HG02970 (cell line): Measurements from ENCODE around the gene TSPAN6.

Experiments
- ATAC-seq: cut with Tn5 transposase; IDR thresholded peaks from one replicate; pipeline ENCODE4 v1.9.1; 2021; ENCODE audit warnings: mild to moderate bottlenecking, moderate library complexity, moderate number of reproducible peaks; ENCODE audit not compliant: unreplicated experiment, low FRiP score

TSPAN6 gene

GRCh38 chrX:100648458-100649417, 12.1 kb upstream of the TSPAN6 start:
- ATAC-seq = no peak

DNA sequence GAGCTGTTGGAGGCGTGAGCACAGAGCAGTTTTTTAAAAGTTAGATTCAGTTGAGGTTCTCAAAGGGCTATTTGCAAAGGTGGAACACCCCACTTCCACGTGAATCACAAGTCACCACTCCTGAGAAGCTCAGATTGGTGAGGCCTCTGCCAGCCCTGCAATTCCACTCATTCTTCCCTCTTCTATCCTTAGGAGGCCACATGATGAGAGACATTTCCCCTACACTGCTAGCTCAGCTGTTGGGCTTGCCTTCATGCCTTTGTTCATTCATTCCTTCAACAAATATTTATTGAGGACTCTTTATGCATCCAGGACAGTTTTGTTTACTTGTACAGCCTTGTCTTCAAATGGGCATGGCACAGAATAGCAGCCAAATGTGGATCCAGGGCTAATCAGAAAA, 11.1 kb upstream of the TSPAN6 start:
- ATAC-seq = no peak

DNA sequence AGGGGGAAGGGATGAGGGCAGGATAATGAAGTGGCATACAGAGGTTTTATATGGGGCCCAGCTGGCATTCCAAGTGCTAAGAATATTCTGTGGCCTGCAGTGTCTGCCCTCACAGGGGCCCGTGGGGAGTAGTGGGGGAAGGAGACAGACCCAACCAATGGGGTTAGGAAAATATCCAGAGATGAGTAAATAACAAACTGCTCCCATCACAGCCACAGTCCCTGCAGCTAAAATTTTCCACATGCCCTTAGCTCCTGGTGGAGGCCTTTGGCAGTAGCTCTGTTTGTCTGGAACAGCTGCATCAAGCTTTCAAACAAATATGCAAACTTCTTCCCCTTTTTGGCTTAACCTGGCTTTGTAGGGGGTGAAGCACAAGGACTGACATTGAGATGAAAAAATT, 10.5 kb upstream of the TSPAN6 start:
- ATAC-seq = no peak

- no peak for ATAC-seq
Measured at GRCh38 chrX:100645106-100645505, 8.5 kb upstream of the TSPAN6 start.

- ATAC-seq = no peak
Measured at GRCh38 chrX:100643956-100644860, 7.6 kb upstream of the TSPAN6 start, which contains the start of gene SRPX2. SRPX2 (plus strand) TSS chrX:100644199; CDS start chrX:100646323, 2,124 bp downstream.

DNA sequence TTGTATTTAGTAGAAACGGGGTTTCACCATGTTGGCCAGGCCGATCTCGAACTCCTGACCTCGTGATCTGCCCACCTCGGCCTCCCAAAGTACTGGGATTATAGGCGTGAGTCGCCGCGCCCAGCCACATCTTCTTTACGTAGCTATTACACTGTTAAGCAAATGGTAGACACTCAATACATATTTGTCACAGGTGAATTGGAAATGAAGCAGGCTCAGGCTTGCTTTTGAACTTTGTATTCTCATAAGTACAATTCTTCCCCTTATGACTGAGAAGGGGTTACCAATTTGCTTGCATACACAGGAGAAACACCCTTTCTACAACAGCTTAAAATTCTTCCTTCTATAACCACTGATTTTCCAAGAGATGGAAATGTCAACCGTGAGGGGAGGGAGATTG, 6.6 kb upstream of the TSPAN6 start:
- no peak for ATAC-seq

GRCh38 chrX:100642290-100642689, 5.7 kb upstream of the TSPAN6 start:
- no peak for ATAC-seq

GRCh38 chrX:100635989-100636320, 651 bp downstream of the TSPAN6 start:
- no peak for ATAC-seq

GRCh38 chrX:100635040-100635439, 1.6 kb downstream of the TSPAN6 start:
- ATAC-seq = no peak

- peak; percentile 80 for ATAC-seq
Measured at GRCh38 chrX:100625985-100626491, 10.6 kb downstream of the TSPAN6 start.

GRCh38 chrX:100623001-100623400, 13.6 kb downstream of the TSPAN6 start:
- ATAC-seq = no peak

DNA sequence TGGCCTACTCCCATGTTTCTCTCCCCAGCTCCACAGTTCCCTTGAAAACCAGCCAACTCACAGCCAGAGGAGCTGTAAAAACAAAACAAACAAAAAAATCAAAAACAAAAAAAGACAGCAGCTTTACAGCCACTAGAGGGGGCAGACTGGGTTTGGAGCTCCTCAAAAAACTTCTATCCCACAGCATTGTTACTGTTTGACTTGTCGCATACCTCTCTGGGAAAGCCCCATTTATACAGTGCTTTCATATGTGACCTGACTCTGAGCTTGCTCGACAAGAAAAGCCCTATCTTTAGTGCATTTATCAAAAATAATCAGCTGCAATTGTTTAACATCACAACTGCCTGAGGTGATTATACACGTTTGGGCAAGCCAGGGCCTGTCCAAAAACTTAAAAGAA, 21.6 kb downstream of the TSPAN6 start:
- peak; percentile 93 for ATAC-seq

GRCh38 chrX:100611951-100612350, 24.7 kb downstream of the TSPAN6 start:
- ATAC-seq = no peak

DNA sequence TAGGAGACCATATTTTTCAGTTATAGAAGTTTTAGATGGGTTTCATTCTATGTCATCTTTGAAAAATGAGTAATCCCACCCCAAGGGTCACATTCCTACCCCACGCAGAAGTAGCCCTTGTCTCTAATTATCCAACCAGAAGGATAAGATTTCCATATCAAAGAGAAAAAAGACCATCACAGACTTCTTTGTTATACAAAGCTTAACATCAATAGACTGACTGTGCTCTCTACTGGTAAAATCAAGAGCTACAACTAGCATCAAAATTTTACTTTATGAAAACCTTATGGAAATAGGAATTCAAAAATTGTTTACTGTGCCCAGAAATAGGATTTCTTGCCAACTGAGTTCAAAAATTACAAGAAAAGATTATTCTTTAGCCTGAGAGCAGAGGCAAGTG, 27.0 kb downstream of the TSPAN6 start:
- no peak for ATAC-seq

- no peak for ATAC-seq
Measured at GRCh38 chrX:100606753-100607152, 29.9 kb downstream of the TSPAN6 start.

DNA sequence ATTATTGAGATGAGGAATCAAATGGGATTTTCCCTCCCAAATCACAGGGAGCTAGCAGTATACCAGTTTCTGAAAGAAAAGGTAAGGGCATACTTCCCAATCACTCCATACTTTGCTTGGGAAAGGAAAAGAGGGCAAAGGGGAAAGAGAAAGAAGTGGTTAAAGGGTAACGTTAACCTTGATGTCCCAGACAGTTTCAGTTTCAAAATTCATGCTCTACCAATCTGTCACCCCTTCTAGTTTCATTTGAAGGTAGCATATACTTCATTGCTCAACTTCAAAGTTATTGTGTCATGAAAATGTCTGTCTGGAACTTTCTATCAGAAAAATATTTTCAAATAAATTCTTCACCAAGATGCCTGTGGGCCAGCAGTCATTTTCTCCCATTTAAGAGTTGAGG, 35.8 kb downstream of the TSPAN6 start:
- ATAC-seq = no peak

DNA sequence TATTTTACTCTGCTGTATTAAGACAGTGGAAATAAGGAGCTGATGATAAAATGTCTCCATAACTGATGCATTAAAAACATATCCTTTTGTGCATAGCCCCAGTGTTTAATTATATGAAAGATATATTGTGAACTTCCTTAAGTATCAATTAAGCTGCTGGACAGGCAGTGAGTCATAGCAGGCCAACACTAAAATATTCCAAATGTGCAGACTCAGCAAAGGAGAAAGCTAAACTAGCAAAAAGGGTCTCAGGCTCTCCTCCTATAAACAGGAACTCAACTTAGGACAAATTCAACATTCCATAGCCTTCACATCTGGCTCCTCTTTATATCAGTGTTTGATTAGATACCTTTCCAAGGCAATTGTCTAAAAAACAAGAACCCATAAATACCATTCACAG, 36.3 kb downstream of the TSPAN6 start:
- no peak for ATAC-seq

- ATAC-seq = no peak
Measured at GRCh38 chrX:100599456-100599855, 37.1 kb downstream of the TSPAN6 start.

- ATAC-seq = no peak
Measured at GRCh38 chrX:100596601-100597000, 40.0 kb downstream of the TSPAN6 start.

- ATAC-seq = no peak
Measured at GRCh38 chrX:100593581-100593980, 43.0 kb downstream of the TSPAN6 start.

DNA sequence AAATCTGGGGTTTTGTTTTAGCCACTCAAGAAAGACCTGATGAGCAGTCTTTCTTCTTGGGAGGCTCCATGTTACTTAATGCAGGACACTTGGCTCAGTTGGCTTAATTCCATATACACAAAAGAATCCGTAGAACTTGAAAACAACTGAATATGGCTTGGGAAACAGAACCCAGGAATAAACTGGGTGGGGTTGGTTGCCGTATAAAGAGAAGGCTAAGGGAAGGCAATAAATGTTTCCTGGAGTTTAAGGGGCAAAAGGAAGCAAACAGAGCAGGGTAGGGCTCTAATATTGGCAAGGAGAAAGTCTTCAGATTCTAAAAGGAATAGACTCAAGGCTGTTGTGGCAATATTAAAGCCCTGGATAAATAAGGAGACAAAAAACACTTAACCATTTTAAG, 43.5 kb downstream of the TSPAN6 start:
- ATAC-seq = no peak
